ENCODE measurements around the gene CPA3. TPM values are rescaled to one million over a fixed set of nuclear protein-coding genes. Genes with fewer than 3 reads are reported as not detected.

CPA3 gene
- total and polyA plus RNA-seq, 10 of the 15 experiments (the other 5 are each of a cell fraction or from before 2014, with no cell fraction given), result not detected

- TF ChIP-seq KDM1A (IDR thresholded peaks at IDR 0.05; ENCODE audit: borderline replicate concordance) (no peak), PAX8 (IDR thresholded peaks at IDR 0.05) (no peak), ZBTB11 (CRISPR knock-in tag; IDR thresholded peaks at IDR 0.05) (no peak), RAD51 (IDR thresholded peaks at IDR 0.05) (no peak), SMC3 (IDR thresholded peaks at IDR 0.05; ENCODE audit: borderline replicate concordance, low read length) (no peak), POLR2A (IDR thresholded peaks at IDR 0.05; ENCODE audit: low read depth, low read length) (no peak), E2F8 (IDR thresholded peaks at IDR 0.05; ENCODE audit: low read depth, partially characterized antibody) (no peak), SMAD5 (IDR thresholded peaks at IDR 0.05; ENCODE audit: low read depth) (no peak), IKZF1 (conservative IDR thresholded peaks at IDR 0.05) (no peak), SPI1 (IDR thresholded peaks at IDR 0.05; ENCODE audit: borderline replicate concordance, insufficient read depth, low read depth, low read length) (no peak), KLF5 (IDR thresholded peaks at IDR 0.05; ENCODE audit: partially characterized antibody) (no peak)
Measured at GRCh38 chr3:148833223-148833622, 31.9 kb upstream of the CPA3 start (continued).
